Measurements from ENCODE around the gene TMTC1.

DNA sequence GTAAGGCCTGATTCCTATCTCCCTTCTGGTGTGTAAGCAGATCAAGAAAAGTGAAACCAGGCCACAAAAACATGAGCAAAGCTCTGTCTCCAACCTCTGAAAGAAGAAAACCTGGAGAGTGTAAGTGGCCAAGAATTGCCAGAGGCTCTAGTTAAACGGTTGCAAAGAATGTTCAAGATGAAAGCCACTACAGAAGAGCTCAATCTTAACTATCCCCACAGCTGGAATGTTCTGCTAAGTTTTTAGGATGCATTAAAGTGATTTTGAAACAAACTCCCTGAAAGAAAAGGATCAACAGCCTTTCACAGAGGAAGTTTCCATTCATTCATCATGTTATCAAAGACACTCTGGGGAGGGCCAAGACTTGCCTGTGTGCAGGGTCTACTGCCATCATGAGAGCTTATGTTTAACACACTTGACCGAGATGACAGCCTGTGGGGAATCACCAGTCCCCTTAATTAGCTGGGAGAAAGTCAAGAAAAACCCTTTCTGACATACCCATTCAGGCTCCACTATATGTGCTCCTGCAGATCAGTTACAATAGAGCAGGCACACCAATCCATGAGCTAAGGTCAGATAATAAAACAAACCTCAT, 158.3 kb downstream of the TMTC1 start:
- TF ChIP-seq CTCF (IDR thresholded peaks at IDR 0.05) (no peak), POLR2A (IDR thresholded peaks at IDR 0.05) (no peak)

All from body of pancreas (tissue), 4 donors.